Heart left ventricle (tissue), 16 donors: ENCODE data around the gene CRADD. TPM values are rescaled to one million over a fixed set of nuclear protein-coding genes. Genes with fewer than 3 reads are reported as not detected.

ENCODE experiments used
- ATAC-seq, 4 donors: fragments of 200-7000 bp; cut with Tn5 transposase; one replicate each; pipeline ENCODE4 v1.9.1; 2020 to 2022; ENCODE audit warnings: moderate library complexity in 4 of 4, mild to moderate bottlenecking in 3 of 4, moderate number of reproducible peaks in 1 of 4
- DNase-seq, 5 donors: peaks; one replicate each; pipeline ENCODE4 v3.0.0-alpha.2; 2020
- H3K27ac ChIP-seq, 12 donors: fragments of 200-600 bp; sonication (generic) in 4 of 12; one replicate each; pipeline versions ENCODE4 v1.5.0 to v1.8.0; 2016 to 2022; ENCODE audit warnings: mild to moderate bottlenecking in 2 of 12
- H3K27me3 ChIP-seq, 9 donors: fragments of 200-600 bp; sonication (generic) in 2 of 9; one replicate each; pipeline versions ENCODE4 v1.5.1 to v1.8.0; 2016 to 2022; ENCODE audit warnings: mild to moderate bottlenecking in 3 of 9
- H3K36me3 ChIP-seq, 9 donors: fragments of 200-600 bp; sonication (generic) in 2 of 9; one replicate each; pipeline versions ENCODE4 v1.5.0 to v1.8.0; 2018 to 2022; ENCODE audit warnings: mild to moderate bottlenecking in 2 of 9
- H3K4me1 ChIP-seq, 12 donors: fragments of 200-600 bp; sonication (generic) in 4 of 12; one replicate each; pipeline versions ENCODE4 v1.5.0 to v1.8.0; 2016 to 2022; ENCODE audit warnings: mild to moderate bottlenecking in 3 of 12
- H3K4me3 ChIP-seq, 12 donors: fragments of 200-600 bp; sonication (generic) in 4 of 12; one replicate each; pipeline versions ENCODE4 v1.5.0 to v1.8.0; 2017 to 2022; ENCODE audit warnings: mild to moderate bottlenecking in 9 of 12, moderate library complexity in 4 of 12
- H3K9me3 ChIP-seq, 12 donors: fragments of 200-600 bp; sonication (generic) in 4 of 12; one replicate each; pipeline versions ENCODE4 v1.5.0 to v1.8.0; 2016 to 2022; ENCODE audit warnings: mild to moderate bottlenecking in 1 of 12
- POLR2A ChIP-seq, 2 donors: fragments of 450-650 bp; IDR thresholded peaks; one replicate each; pipeline ENCODE4 v1.6.1; 2017; ENCODE audit warnings: antibody characterized with exemption in 2 of 2, mild to moderate bottlenecking in 2 of 2, moderate library complexity in 2 of 2
- WGBS, 4 donors: extraction: QIAGEN DNeasy Blood & Tissue Kit in 2 of 4; methylation state at CpG; one replicate each; pipeline versions ENCODE4 v1.1.5 to v1.1.7; 2013 to 2018; 5-methylcytosine and 5-hydroxymethylcytosine counted together
- intact Hi-C, 10 donors: fragments of 100-400 bp; cut with DNase I; formaldehyde crosslinking; loops; one replicate each; pipeline versions ENCODE4 v1.11.1 to v1.14.2; 2022
- polyA plus RNA-seq, 2 donors: library from polyadenylated mRNA; stranded (reverse); fragments of 200-250 nt; gene quantifications; one replicate each; pipeline ENCODE4 v1.2.3, GENCODE V29; 2013
- total RNA-seq, 9 donors: library from RNA; depleted of rRNA in 2 of 9; stranded (reverse); fragments of >200 nt in 2 of 9; fragmentation: NEBNext Ultra II Directional in 3 of 9; extraction: Animal tissue kit (Norgen Biotek cat#: 25700) in 3 of 9; gene quantifications; one replicate each; pipeline versions ENCODE4 v1.1.0 to v1.2.4, GENCODE V29; 2016 to 2023
- TF ChIP-seq, protein P1 (sequence below), 12 donors: fragments of 200-600 bp; sonication (generic) in 4 of 12; IDR thresholded peaks; one replicate each; pipeline versions ENCODE4 v1.5.0 to v1.8.0; 2018 to 2022; ENCODE audit warnings: antibody characterized with exemption in 12 of 12, mild to moderate bottlenecking in 5 of 12
- donor health status: ischemic (EF 13 %, LVEDD 7.1; RV severe dilation, severe dysfunction).
- donor health status: healthy with polysubstance abuse.
- donor health status: DM: no; HTN: yes; CAD: no.
- donor health status: DM: no; HTN: no; CAD: no.
- donor health status: ischemic (EF 25% LVEDD 6.9; RV normal size, moderate dysfunction).
- donor health status: ischemic (EF 25% LVEDD 5.7; RV mildly dilated, moderate dysfunction).
- donor health status: healthy.
- donor health status: DM: yes; HTN: yes; CAD: no.
- donor health status: ischemic (EF 35%, LVEDD 5.7; RV mildly dilated, moderate dysfunction).
- donor health status: nonischemic (EF 11% LVEDD 7.7; RV severe dilation, severe dysfunction).
- donor health status: DM: yes; HTN: yes; CAD: no.
- donor health status: PGD.
- donor health status: ischemic (EF 29% LVEDD 5.4; RV normal size, mild dysfunction).
- donor health status: nonischemic (EF 23%, LVEDD 6.1; RV moderate dilation, normal function).

CRADD gene
- total and polyA plus RNA-seq, 11 donors, result 11.0 to 100 (median 44.5) TPM

DNA sequence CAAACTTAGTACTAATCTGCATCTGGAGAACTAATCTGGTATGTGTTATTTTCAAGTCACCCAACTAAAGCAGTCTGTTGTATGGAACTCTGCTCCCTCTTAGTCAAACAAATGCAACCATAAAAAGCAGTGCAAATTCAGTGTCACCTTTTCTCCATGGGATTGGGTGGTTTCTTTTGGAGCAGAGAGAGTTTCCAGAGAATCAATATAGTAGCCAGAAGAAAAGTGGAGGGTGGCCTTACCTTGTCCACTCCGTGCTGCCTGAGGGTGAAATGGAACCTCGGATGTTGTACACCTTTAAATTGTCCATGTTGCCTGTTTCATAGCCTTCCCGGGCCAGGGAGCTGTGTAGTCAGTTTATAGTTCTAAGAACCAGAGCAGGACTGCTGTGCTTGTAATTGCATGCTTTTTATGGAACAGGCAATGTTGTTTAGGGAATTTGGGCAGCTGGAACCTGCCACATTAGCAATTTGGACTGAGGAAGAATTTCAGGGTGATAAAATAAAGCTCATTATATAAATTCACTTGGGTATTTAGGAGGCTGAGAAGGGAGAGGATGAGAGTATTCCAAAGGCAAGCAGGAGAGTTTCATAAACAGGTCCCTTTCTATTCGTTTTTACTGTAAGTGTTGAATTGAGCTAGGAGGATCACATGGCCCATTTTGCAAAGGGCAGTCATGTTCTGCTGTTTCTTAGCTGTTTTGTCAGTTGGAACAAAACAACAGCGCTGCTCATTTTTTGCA lies 60.5 kb downstream of the CRADD start:
- Histone ChIP-seq H3K4me3 (peak overlapping the region in 4 of 12 donors; percentile 0 to 70 (median 36)), H3K9me3 (no peaks in the 10 kb centered on the region), H3K4me1 (peaks cover 0 to 55% (median 39%) of the 10 kb centered on the region in 12 donors), H3K27me3 (no peaks in the 10 kb centered on the region), H3K36me3 (no peaks in the 10 kb centered on the region), H3K27ac (peak overlapping the region; percentile 50 to 95 (median 90))
- WGBS, 4 donors, result 42 to 52% (median 43%) methylated on average over 5 of the region's 5 CpGs
- TF ChIP-seq, protein P1, sequence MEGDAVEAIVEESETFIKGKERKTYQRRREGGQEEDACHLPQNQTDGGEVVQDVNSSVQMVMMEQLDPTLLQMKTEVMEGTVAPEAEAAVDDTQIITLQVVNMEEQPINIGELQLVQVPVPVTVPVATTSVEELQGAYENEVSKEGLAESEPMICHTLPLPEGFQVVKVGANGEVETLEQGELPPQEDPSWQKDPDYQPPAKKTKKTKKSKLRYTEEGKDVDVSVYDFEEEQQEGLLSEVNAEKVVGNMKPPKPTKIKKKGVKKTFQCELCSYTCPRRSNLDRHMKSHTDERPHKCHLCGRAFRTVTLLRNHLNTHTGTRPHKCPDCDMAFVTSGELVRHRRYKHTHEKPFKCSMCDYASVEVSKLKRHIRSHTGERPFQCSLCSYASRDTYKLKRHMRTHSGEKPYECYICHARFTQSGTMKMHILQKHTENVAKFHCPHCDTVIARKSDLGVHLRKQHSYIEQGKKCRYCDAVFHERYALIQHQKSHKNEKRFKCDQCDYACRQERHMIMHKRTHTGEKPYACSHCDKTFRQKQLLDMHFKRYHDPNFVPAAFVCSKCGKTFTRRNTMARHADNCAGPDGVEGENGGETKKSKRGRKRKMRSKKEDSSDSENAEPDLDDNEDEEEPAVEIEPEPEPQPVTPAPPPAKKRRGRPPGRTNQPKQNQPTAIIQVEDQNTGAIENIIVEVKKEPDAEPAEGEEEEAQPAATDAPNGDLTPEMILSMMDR (IDR thresholded peaks at IDR 0.05), result no peak
- TF ChIP-seq POLR2A (IDR thresholded peaks at IDR 0.05), result no peak
- DNase-seq (no peak), ATAC-seq (no peak)
- intact Hi-C loops, result loop anchor here in 4 of 10 donors (1.0 to 5.0 kb wide), 6 partner anchors 54 to 145 kb away; no protein-coding TSS in a partner anchor

DNA sequence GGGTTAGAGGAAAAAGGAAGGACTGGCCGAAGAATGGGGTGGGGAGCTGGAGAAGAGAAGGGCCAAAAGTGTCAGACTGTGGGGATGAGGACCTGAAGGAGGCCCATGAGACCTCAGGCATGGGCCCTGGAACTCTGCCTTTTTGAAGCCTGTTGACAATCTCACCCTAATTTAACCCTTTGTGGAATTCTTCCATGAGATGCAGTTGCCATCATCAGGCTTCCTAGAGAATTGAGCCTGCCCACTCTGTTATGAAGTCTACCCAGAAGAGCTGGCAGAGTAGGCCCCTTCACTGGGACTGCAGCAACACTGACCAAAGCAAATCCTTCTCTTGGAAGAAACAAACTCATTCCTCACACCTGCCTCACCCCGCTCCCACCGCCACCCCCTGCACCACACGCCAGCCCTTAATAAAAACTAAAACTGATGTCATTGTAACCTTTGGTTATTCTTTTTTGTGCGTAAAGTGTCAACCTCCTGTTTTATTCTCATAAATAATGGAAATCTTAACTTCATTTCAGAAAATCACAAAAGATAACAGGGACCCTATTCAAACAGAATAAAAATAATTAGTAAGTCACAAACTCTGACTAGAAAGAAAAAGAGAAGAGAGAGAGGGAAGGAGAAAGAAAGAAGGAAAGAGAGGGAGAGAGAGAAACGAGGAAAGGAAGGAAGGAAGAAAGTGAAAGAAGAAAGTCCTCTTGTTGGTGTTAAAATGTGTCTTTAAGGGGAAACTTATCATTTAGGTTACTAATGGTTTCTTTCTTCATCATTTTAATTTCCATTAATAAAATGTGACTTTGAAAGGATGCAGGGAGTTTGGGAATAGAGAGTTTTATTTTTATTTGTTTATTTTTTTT lies 61.3 kb downstream of the CRADD start:
- no peak for TF ChIP-seq POLR2A (IDR thresholded peaks at IDR 0.05)
- TF ChIP-seq, protein P1 (IDR thresholded peaks at IDR 0.05), result no peak
- H3K36me3 ChIP-seq, result no peaks in the 10 kb centered on the region
- H3K4me3 ChIP-seq, result peak overlapping the region in 9 of 12 donors; percentile 6 to 70 (median 21)
- intact Hi-C loops, result loop anchor here in 3 of 10 donors (2.0 to 5.0 kb wide), 4 partner anchors 56 to 146 kb away; no protein-coding TSS in a partner anchor
- DNase-seq (peak in 3 of 5 donors; percentile 33 to 35 (median 34)), ATAC-seq (peak in 3 of 4 donors; percentile 9 to 16 (median 14))
- H3K4me1 ChIP-seq, result peaks cover 0 to 58% (median 43%) of the 10 kb centered on the region in 12 donors
- no peaks in the 10 kb centered on the region for H3K27me3 ChIP-seq
- H3K9me3 ChIP-seq, result no peaks in the 10 kb centered on the region
- 60 to 79% (median 62%) methylated on average over 6 of the region's 6 CpGs for WGBS, 4 donors
- peak overlapping the region; percentile 54 to 95 (median 92) for H3K27ac ChIP-seq

DNA sequence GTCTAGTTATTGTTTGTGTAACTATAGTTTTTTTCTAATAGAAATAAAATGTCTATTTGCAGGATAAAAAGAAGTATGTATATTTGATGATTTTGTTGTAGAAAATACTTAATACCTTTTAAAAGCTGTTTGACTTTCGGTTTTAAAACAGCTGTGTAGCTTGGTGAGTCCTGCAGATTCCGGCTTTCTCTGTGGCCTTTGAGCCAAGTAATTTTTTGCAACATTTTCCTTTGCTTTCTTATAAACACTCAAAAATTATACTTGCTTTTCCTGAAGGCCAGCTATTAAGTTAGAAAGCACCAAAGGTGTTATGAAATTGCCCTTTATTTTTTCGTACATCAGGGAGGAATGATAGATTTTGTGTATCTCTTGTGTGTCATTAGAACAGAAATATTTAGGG lies 63.6 kb downstream of the CRADD start:
- Histone ChIP-seq H3K4me3 (peak overlapping the region in 11 of 12 donors; percentile 19 to 70 (median 65)), H3K4me1 (peaks cover 0 to 76% (median 52%) of the 10 kb centered on the region in 12 donors), H3K9me3 (no peaks in the 10 kb centered on the region), H3K27ac (peak overlapping the region; percentile 88 to 95 (median 93)), H3K27me3 (no peaks in the 10 kb centered on the region), H3K36me3 (no peaks in the 10 kb centered on the region)
- 29 to 47% (median 39%) methylated on average over 3 of the region's 3 CpGs for WGBS, 4 donors
- intact Hi-C loops, result loop anchor here in 9 of 10 donors (1.0 to 10.0 kb wide), 9 partner anchors 63 to 362 kb away; partner anchors contain the start of genes CRADD (in 7 of the 9) and SOCS2 (in 4 of the 9)
- no peak for DNase-seq
- no peak for ATAC-seq
- TF ChIP-seq, protein P1 (IDR thresholded peaks at IDR 0.05), result no peak
- no peak for TF ChIP-seq POLR2A (IDR thresholded peaks at IDR 0.05)
